OCI-LY7 (cell line): Measurements from ENCODE around the gene PROSER2.

Experiments used
- CTCF ChIP-seq: fragments of 200-600 bp; sonication (generic); conservative IDR thresholded peaks from 2 replicates; pipeline ENCODE4 v1.5.1; 2014; ENCODE audit warnings: mild to moderate bottlenecking, antibody characterized with exemption, low read length, moderate library complexity, mixed read lengths
- EZH2phosphoT487 ChIP-seq: fragments of 200-600 bp; sonication (generic); IDR thresholded peaks from 2 replicates; pipeline ENCODE4 v1.6.1; 2018; ENCODE audit warnings: low read depth, borderline replicate concordance, mild to moderate bottlenecking, mixed run types, antibody characterized with exemption, low read length, moderate library complexity, mixed read lengths

- TF ChIP-seq CTCF (no peak), EZH2phosphoT487 (no peak)
Observed at GRCh38 chr10:11856089-11856488, 32.9 kb downstream of the PROSER2 start.
